Mucosa of rectum (tissue), 2 donors: Measurements from ENCODE around the gene GRK5.
A peak's percentile ranks its signal among the peaks of the same experiment; 100 is the strongest.
"Not testable (repeated sequence)": the region's sequence is repeated elsewhere in the genome, so short reads cannot be mapped to it uniquely, and the experiment has no call there.

Source experiments
- H3K27ac ChIP-seq, 2 donors: one replicate each; pipeline ENCODE4 v1.7.0; 2013; ENCODE audit warnings: inconsistent platforms in 2 of 2, low read depth in 2 of 2, low read length in 2 of 2
- H3K27me3 ChIP-seq, 2 donors: one replicate each; pipeline ENCODE4 v1.7.0; 2013; ENCODE audit warnings: low read length in 2 of 2; ENCODE audit not compliant: control insufficient read depth in 2 of 2, insufficient read depth in 2 of 2
- H3K36me3 ChIP-seq, 2 donors: one replicate each; pipeline ENCODE4 v1.7.0; 2013; ENCODE audit warnings: low read length in 2 of 2; ENCODE audit not compliant: control insufficient read depth in 2 of 2, insufficient read depth in 2 of 2
- H3K4me1 ChIP-seq, 2 donors: one replicate each; pipeline ENCODE4 v1.7.0; 2013; ENCODE audit warnings: low read length in 2 of 2, mild to moderate bottlenecking in 1 of 2; ENCODE audit not compliant: control insufficient read depth in 2 of 2, insufficient read depth in 2 of 2
- H3K4me3 ChIP-seq, 2 donors: one replicate each; pipeline ENCODE4 v1.7.0; 2013; ENCODE audit warnings: low read length in 2 of 2
- H3K9ac ChIP-seq, 2 donors: one replicate each; pipeline ENCODE4 v1.7.0; 2013; ENCODE audit warnings: low read length in 2 of 2, low read depth in 1 of 2, mild to moderate bottlenecking in 1 of 2
- H3K9me3 ChIP-seq, 2 donors: one replicate each; pipeline ENCODE4 v1.7.0; 2013; ENCODE audit warnings: low read length in 2 of 2; ENCODE audit not compliant: control insufficient read depth in 2 of 2
- donor health status: healthy.
- donor health status: Normal muscosa, but diverticular disease.

GRK5 gene

GRCh38 chr10:119256030-119256429 lies 48.7 kb downstream of the GRK5 start:
- no peaks in the 10 kb centered on the region for H3K36me3 ChIP-seq
- H3K4me1 ChIP-seq, result peaks cover 9 to 17% of the 10 kb centered on the region in 2 donors
- H3K9ac ChIP-seq, result no peak overlapping the region
- H3K27ac ChIP-seq, result no peak overlapping the region
- no peaks in the 10 kb centered on the region for H3K27me3 ChIP-seq
- no peaks in the 10 kb centered on the region for H3K9me3 ChIP-seq
- no peak overlapping the region for H3K4me3 ChIP-seq

- Histone ChIP-seq H3K27ac (no peak overlapping the region), H3K27me3 (no peaks in the 10 kb centered on the region), H3K4me3 (no peak overlapping the region), H3K36me3 (no peaks in the 10 kb centered on the region), H3K9ac (no peak overlapping the region), H3K9me3 (no peaks in the 10 kb centered on the region), H3K4me1 (peaks cover 9 to 14% of the 10 kb centered on the region in 2 donors)
Measured at GRCh38 chr10:119256897-119257296, 49.5 kb downstream of the GRK5 start.

- H3K4me1 ChIP-seq, result peaks cover 5% of the 10 kb centered on the region in 2 donors
- H3K9me3 ChIP-seq, result no peaks in the 10 kb centered on the region
- no peak overlapping the region for H3K9ac ChIP-seq
- no peak overlapping the region for H3K27ac ChIP-seq
- no peaks in the 10 kb centered on the region for H3K36me3 ChIP-seq
- no peak overlapping the region for H3K4me3 ChIP-seq
- H3K27me3 ChIP-seq, result no peaks in the 10 kb centered on the region
Measured at GRCh38 chr10:119257899-119258419, 50.6 kb downstream of the GRK5 start.

GRCh38 chr10:119259345-119259744 lies 52.0 kb downstream of the GRK5 start:
- H3K27ac ChIP-seq, result no peak overlapping the region

GRCh38 chr10:119261016-119261415 lies 53.6 kb downstream of the GRK5 start:
- not testable (repeated sequence) for H3K4me1 ChIP-seq, H3K27me3 ChIP-seq, H3K36me3 ChIP-seq, H3K9me3 ChIP-seq, H3K9ac ChIP-seq, H3K4me3 ChIP-seq, H3K27ac ChIP-seq

More at GRCh38 chr10:119259345-119259744, 52.0 kb downstream of the GRK5 start:
- Histone ChIP-seq H3K9me3 (no peaks in the 10 kb centered on the region), H3K4me1 (peaks cover 0 to 3% of the 10 kb centered on the region in 2 donors), H3K4me3 (no peak overlapping the region), H3K27me3 (no peaks in the 10 kb centered on the region), H3K9ac (no peak overlapping the region), H3K36me3 (no peaks in the 10 kb centered on the region)

- H3K27ac ChIP-seq, result peak overlapping the region; percentile 31 to 38
- no peak overlapping the region for H3K4me3 ChIP-seq
- peaks cover 3 to 7% of the 10 kb centered on the region in 2 donors for H3K4me1 ChIP-seq
- H3K27me3 ChIP-seq, result no peaks in the 10 kb centered on the region
- no peaks in the 10 kb centered on the region for H3K36me3 ChIP-seq
- no peaks in the 10 kb centered on the region for H3K9me3 ChIP-seq
- no peak overlapping the region for H3K9ac ChIP-seq
Measured at GRCh38 chr10:119263951-119264617, 56.7 kb downstream of the GRK5 start.

GRCh38 chr10:119265691-119266090 lies 58.3 kb downstream of the GRK5 start:
- no peak overlapping the region for H3K27ac ChIP-seq
- no peak overlapping the region for H3K4me3 ChIP-seq
- H3K9me3 ChIP-seq, result no peaks in the 10 kb centered on the region
- no peak overlapping the region for H3K9ac ChIP-seq
- H3K27me3 ChIP-seq, result no peaks in the 10 kb centered on the region
- H3K4me1 ChIP-seq, result peaks cover 8 to 14% of the 10 kb centered on the region in 2 donors
- H3K36me3 ChIP-seq, result no peaks in the 10 kb centered on the region

- Histone ChIP-seq H3K9ac (no peak overlapping the region), H3K4me1 (peaks cover 21 to 27% of the 10 kb centered on the region in 2 donors), H3K9me3 (no peaks in the 10 kb centered on the region), H3K4me3 (no peak overlapping the region), H3K36me3 (no peaks in the 10 kb centered on the region), H3K27ac (no peak overlapping the region), H3K27me3 (no peaks in the 10 kb centered on the region)
Measured at GRCh38 chr10:119267384-119267783, 60.0 kb downstream of the GRK5 start.

- H3K9ac ChIP-seq, result no peak overlapping the region
Measured at GRCh38 chr10:119268428-119268827, 61.1 kb downstream of the GRK5 start.

GRCh38 chr10:119268871-119269506 lies 61.6 kb downstream of the GRK5 start:
- Histone ChIP-seq H3K27ac (peak overlapping the region; percentile 59 to 63), H3K4me3 (no peak overlapping the region), H3K4me1 (peaks cover 19 to 30% of the 10 kb centered on the region in 2 donors), H3K9ac (no peak overlapping the region), H3K36me3 (no peaks in the 10 kb centered on the region), H3K27me3 (no peaks in the 10 kb centered on the region), H3K9me3 (no peaks in the 10 kb centered on the region)

More at GRCh38 chr10:119268428-119268827, 61.1 kb downstream of the GRK5 start:
- H3K4me1 ChIP-seq, result peaks cover 21 to 30% of the 10 kb centered on the region in 2 donors
- no peak overlapping the region for H3K4me3 ChIP-seq
- no peaks in the 10 kb centered on the region for H3K27me3 ChIP-seq
- H3K9me3 ChIP-seq, result no peaks in the 10 kb centered on the region
- no peaks in the 10 kb centered on the region for H3K36me3 ChIP-seq
- H3K27ac ChIP-seq, result peak overlapping the region; percentile 40 to 59
